22Rv1 (cell line): Measurements from ENCODE around the gene SCAMP2.
A peak's percentile ranks its signal among the peaks of the same experiment; 100 is the strongest.

ENCODE experiments used
- H3K27ac ChIP-seq: fragments of 450-650 bp; 2 replicates; pipeline ENCODE4 v1.5.1; 2017
- ZFX ChIP-seq: fragments of 450-650 bp; IDR thresholded peaks from 2 replicates; pipeline ENCODE4 v1.6.1; 2017; ENCODE audit warnings: antibody characterized with exemption, borderline replicate concordance
- TF ChIP-seq, protein P1 (sequence below): fragments of 450-650 bp; IDR thresholded peaks from 2 replicates; pipeline ENCODE4 v1.5.1; 2017; ENCODE audit warnings: mild to moderate bottlenecking

The SCAMP2 gene

GRCh38 chr15:74889883-74890664 lies 16.9 kb upstream of the SCAMP2 start, which contains the start of gene MPI:
TSS of gene MPI (plus strand) at chr15:74890042. CDS start at chr15:74890074, 32 bp downstream.
- TF ChIP-seq ZFX = no peak
- TF ChIP-seq, protein P1, sequence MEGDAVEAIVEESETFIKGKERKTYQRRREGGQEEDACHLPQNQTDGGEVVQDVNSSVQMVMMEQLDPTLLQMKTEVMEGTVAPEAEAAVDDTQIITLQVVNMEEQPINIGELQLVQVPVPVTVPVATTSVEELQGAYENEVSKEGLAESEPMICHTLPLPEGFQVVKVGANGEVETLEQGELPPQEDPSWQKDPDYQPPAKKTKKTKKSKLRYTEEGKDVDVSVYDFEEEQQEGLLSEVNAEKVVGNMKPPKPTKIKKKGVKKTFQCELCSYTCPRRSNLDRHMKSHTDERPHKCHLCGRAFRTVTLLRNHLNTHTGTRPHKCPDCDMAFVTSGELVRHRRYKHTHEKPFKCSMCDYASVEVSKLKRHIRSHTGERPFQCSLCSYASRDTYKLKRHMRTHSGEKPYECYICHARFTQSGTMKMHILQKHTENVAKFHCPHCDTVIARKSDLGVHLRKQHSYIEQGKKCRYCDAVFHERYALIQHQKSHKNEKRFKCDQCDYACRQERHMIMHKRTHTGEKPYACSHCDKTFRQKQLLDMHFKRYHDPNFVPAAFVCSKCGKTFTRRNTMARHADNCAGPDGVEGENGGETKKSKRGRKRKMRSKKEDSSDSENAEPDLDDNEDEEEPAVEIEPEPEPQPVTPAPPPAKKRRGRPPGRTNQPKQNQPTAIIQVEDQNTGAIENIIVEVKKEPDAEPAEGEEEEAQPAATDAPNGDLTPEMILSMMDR = no peak
- H3K27ac ChIP-seq = peak within 1 kb of the TSS; percentile 79

DNA sequence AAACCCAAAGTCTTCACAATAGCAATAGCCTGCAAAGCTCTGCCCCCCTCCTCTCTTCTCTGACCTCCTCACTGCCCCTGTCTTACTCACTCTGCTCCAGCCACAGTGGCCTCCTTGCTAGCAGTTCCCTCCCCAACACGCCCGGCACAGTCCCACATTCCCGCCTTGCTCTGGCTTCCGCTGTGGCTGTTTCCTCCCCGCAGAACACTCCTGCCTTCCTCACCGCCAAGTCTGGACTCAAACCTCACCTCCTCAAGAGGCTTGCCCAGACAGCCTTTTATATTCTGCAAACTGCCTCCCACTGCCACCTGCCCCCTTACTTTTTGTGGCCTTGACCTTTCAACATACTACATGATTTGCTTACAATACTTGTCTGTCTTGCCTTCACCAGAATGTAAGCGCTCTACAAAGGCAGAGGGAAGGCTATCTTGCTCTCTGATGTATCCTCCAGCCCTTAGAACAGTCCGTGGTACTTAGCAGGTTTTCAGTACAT lies 16.3 kb upstream of the SCAMP2 start:
- peak overlapping the region; percentile 79 for H3K27ac ChIP-seq

GRCh38 chr15:74888716-74889115 lies 15.6 kb upstream of the SCAMP2 start:
- H3K27ac ChIP-seq = peak overlapping the region; percentile 79
- TF ChIP-seq, protein P1 = no peak
- TF ChIP-seq ZFX = no peak

More for the DNA sequence above, 16.3 kb upstream of the SCAMP2 start:
- TF ChIP-seq ZFX = no peak
- TF ChIP-seq, protein P1 = no peak

DNA sequence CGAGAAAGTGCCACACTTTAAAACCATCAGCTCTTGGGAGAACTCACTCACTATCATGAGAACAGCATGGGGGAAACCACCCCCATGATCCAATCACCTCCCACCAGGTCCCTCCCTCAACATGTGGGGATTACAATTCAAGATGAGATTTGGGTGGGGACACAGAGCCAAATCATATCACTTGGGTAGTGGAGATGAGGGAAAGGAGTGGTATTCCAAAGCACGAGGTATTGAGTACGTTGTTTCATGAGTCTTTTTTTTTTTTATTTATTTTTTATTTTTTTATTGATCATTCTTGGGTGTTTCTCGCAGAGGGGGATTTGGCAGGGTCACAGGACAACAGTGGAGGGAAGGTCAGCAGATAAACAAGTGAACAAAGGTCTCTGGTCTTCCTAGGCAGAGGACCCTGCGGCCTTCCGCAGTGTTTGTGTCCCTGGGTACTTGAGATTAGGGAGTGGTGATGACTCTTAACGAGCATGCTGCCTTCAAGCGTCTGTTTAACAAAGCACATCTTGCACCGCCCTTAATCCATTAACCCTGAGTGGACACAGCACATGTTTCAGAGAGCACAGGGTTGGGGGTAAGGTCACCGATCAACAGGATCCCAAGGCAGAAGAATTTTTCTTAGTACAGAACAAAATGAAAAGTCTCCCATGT lies 14.5 kb upstream of the SCAMP2 start:
- H3K27ac ChIP-seq = 0 out of 2 replicates have a peak overlapping the region, but pooled peaks have one; percentile 22

DNA sequence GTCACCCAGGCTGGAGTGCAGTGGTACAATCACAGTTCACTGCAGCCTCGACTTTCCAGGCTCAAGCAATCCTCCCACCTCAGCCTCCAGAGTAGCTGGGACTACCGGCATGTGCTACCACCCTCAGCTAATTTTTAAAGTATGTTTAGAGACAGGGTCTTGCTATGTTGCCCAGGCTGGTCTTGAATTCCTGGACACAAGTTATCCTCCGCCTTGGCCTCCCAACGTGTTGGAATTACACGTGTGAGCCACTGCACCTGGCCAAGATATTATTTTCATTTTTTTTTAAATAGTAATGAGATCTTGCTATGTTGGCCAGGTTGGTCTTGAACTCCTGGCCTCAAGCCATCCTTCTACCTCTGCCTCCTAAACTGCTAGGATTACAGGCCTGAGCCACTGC lies 12.3 kb upstream of the SCAMP2 start:
- TF ChIP-seq, protein P1 = no peak
- TF ChIP-seq ZFX = no peak
- no peak overlapping the region for H3K27ac ChIP-seq

- TF ChIP-seq, protein P1 = no peak
- no peak for TF ChIP-seq ZFX
- no peak overlapping the region for H3K27ac ChIP-seq
Observed at GRCh38 chr15:74884428-74885223, 11.5 kb upstream of the SCAMP2 start.

- H3K27ac ChIP-seq = no peak overlapping the region
- TF ChIP-seq ZFX = no peak
- TF ChIP-seq, protein P1 = no peak
Observed at GRCh38 chr15:74882528-74882927, 9.4 kb upstream of the SCAMP2 start.
